Left hindlimb (tissue), 1 donor: Measurements from ENCODE around the gene DISP3.

Experiments
- DNase-seq: peaks from one replicate; pipeline ENCODE4 v3.0.0-alpha.2; 2018

DISP3 gene

GRCh38 chr1:11487196-11487751, 8.3 kb downstream of the DISP3 start:
- DNase-seq = no peak

GRCh38 chr1:11488201-11488770, 9.3 kb downstream of the DISP3 start:
- DNase-seq = no peak

- DNase-seq = no peak
Observed at GRCh38 chr1:11488966-11489625, 10.1 kb downstream of the DISP3 start.

- DNase-seq = no peak
Observed at GRCh38 chr1:11492235-11492634, 13.3 kb downstream of the DISP3 start.

GRCh38 chr1:11493972-11494655, 15.2 kb downstream of the DISP3 start:
- no peak for DNase-seq

GRCh38 chr1:11494771-11495170, 15.8 kb downstream of the DISP3 start:
- DNase-seq = no peak

- DNase-seq = no peak
Observed at GRCh38 chr1:11495579-11495978, 16.6 kb downstream of the DISP3 start.

GRCh38 chr1:11496551-11497080, 17.7 kb downstream of the DISP3 start:
- DNase-seq = no peak

GRCh38 chr1:11498956-11499594, 20.1 kb downstream of the DISP3 start:
- DNase-seq = no peak

- no peak for DNase-seq
Observed at GRCh38 chr1:11499601-11500331, 20.8 kb downstream of the DISP3 start.

GRCh38 chr1:11500881-11501280, 21.9 kb downstream of the DISP3 start:
- DNase-seq = no peak

- no peak for DNase-seq
Observed at GRCh38 chr1:11501491-11501897, 22.5 kb downstream of the DISP3 start.

- no peak for DNase-seq
Observed at GRCh38 chr1:11501906-11502485, 23.0 kb downstream of the DISP3 start.

- no peak for DNase-seq
Observed at GRCh38 chr1:11502516-11502915, 23.6 kb downstream of the DISP3 start.

GRCh38 chr1:11504599-11504998, 25.6 kb downstream of the DISP3 start:
- DNase-seq = no peak

- DNase-seq = no peak
Observed at GRCh38 chr1:11505591-11506538, 26.9 kb downstream of the DISP3 start.

GRCh38 chr1:11507309-11507708, 28.4 kb downstream of the DISP3 start:
- DNase-seq = no peak

- DNase-seq = no peak
Observed at GRCh38 chr1:11513681-11514080, 34.7 kb downstream of the DISP3 start.

- no peak for DNase-seq
Observed at GRCh38 chr1:11514366-11514765, 35.4 kb downstream of the DISP3 start.

- DNase-seq = no peak
Observed at GRCh38 chr1:11515368-11516300, 36.7 kb downstream of the DISP3 start.
